IMR-90 (cell line): ENCODE results near the gene DVL1. TPM values are rescaled to one million over a fixed set of nuclear protein-coding genes. Genes with fewer than 3 reads are reported as not detected.

Experiments used
- ATAC-seq: fragments of 200-7000 bp; cut with Tn5 transposase; 2 replicates; pipeline ENCODE4 v1.9.1; 2020; ENCODE audit warnings: low read depth, mild to moderate bottlenecking, moderate library complexity
- BruUV-seq: library from RNA; stranded (reverse); fragments of 400-500 nt; replicated peaks from 2 replicates; lab custom pipeline; 2021; lab: Mats Ljungman, UMichigan
- CTCF ChIA-PET: fragments of 300-600 bp; formaldehyde crosslinking; extraction: SDS; loops from one replicate; lab custom pipeline; 2021; ENCODE audit warnings: antibody characterized with exemption; lab: Yijun Ruan, JAX
- POLR2A ChIA-PET: fragments of 300-600 bp; sonication (Branson Sonifier 250); formaldehyde crosslinking; loops from one replicate; lab custom pipeline; 2022; ENCODE audit warnings: antibody characterized with exemption; ENCODE audit not compliant: unreplicated experiment; lab: Charles Lee
- DNase-seq: peaks from one replicate; pipeline ENCODE4 v3.0.0; 2013
- H2AFZ ChIP-seq: replicated peaks from 2 replicates; pipeline ENCODE3; 2013; ENCODE audit warnings: low read length, mild to moderate bottlenecking; ENCODE audit not compliant: poor library complexity
- H2AK5ac ChIP-seq: 2 replicates; pipeline ENCODE4 v1.6.1; 2013; ENCODE audit warnings: low read depth, low read length, inconsistent platforms
- H2AK9ac ChIP-seq: replicated peaks from 2 replicates; pipeline ENCODE3; 2013; ENCODE audit warnings: mild to moderate bottlenecking, low read depth, low read length, moderate library complexity; ENCODE audit not compliant: poor library complexity
- H2BK120ac ChIP-seq: 2 replicates; pipeline ENCODE4 v1.6.1; 2013; ENCODE audit warnings: low read depth, low read length, inconsistent platforms
- H2BK15ac ChIP-seq: 3 replicates; pipeline ENCODE4 v1.6.1; 2013; ENCODE audit warnings: low read depth, low read length, inconsistent platforms
- H2BK20ac ChIP-seq: 2 replicates; pipeline ENCODE4 v1.6.1; 2013; ENCODE audit warnings: low read depth, mild to moderate bottlenecking, inconsistent platforms, low read length, moderate library complexity
- H2BK5ac ChIP-seq: 2 replicates; pipeline ENCODE4 v1.6.1; 2013; ENCODE audit warnings: mild to moderate bottlenecking, low read depth, low read length, inconsistent platforms; ENCODE audit not compliant: poor library complexity, severe bottlenecking
- H3K14ac ChIP-seq: replicated peaks from 2 replicates; pipeline ENCODE4 v1.6.1; 2013; ENCODE audit warnings: low read depth, low read length, inconsistent platforms
- H3K18ac ChIP-seq: 2 replicates; pipeline ENCODE4 v1.6.1; 2013; ENCODE audit warnings: low read depth, low read length, control low read depth
- H3K23ac ChIP-seq: 2 replicates; pipeline ENCODE4 v1.6.1; 2013; ENCODE audit warnings: low read depth, low read length, inconsistent platforms
- H3K27ac ChIP-seq: 2 replicates; pipeline ENCODE4 v1.5.1; 2013; ENCODE audit warnings: mild to moderate bottlenecking, control low read depth, low read length; ENCODE audit not compliant: insufficient read depth
- H3K27me3 ChIP-seq: 2 replicates; pipeline ENCODE4 v1.6.1; 2013; ENCODE audit warnings: low read length; ENCODE audit not compliant: control insufficient read depth, insufficient read depth
- H3K36me3 ChIP-seq: 2 replicates; pipeline ENCODE4 v1.6.1; 2013; ENCODE audit warnings: low read length, mixed read lengths; ENCODE audit not compliant: control insufficient read depth, insufficient read depth
- H3K4ac ChIP-seq: 2 replicates; pipeline ENCODE4 v1.6.1; 2013; ENCODE audit warnings: low read depth, low read length, inconsistent platforms
- H3K4me1 ChIP-seq: 2 replicates; pipeline ENCODE4 v1.6.1; 2013; ENCODE audit warnings: low read length, mixed read lengths; ENCODE audit not compliant: control insufficient read depth, insufficient read depth
- H3K4me2 ChIP-seq: 2 replicates; pipeline ENCODE4 v1.6.1; 2013; ENCODE audit warnings: low read depth, mild to moderate bottlenecking, control low read depth, low read length, moderate library complexity
- H3K4me3 ChIP-seq: 2 replicates; pipeline ENCODE4 v1.5.1; 2013; ENCODE audit warnings: low read depth, mild to moderate bottlenecking, control low read depth, low read length, moderate library complexity; ENCODE audit not compliant: insufficient read depth
- H3K56ac ChIP-seq: 2 replicates; pipeline ENCODE4 v1.6.1; 2013; ENCODE audit warnings: low read length, inconsistent platforms; ENCODE audit not compliant: insufficient read depth; ENCODE audit errors: extremely low read depth
- H3K79me1 ChIP-seq, 2 experiments: 2 replicates each; pipeline ENCODE4 v1.6.1; 2013; ENCODE audit warnings: low read length in 2 of 2, inconsistent platforms in 1 of 2, low read depth in 1 of 2
- H3K9ac ChIP-seq: 2 replicates; pipeline ENCODE4 v1.6.1; 2013; ENCODE audit warnings: low read depth, low read length, control low read depth
- H3K9me1 ChIP-seq: 2 replicates; pipeline ENCODE4 v1.6.1; 2013; ENCODE audit warnings: low read length, inconsistent platforms; ENCODE audit not compliant: insufficient read depth
- H3K9me3 ChIP-seq: 2 replicates; pipeline ENCODE4 v1.6.1; 2013; ENCODE audit warnings: low read length; ENCODE audit not compliant: control insufficient read depth, insufficient read depth
- H4K20me1 ChIP-seq: 2 replicates; pipeline ENCODE4 v1.6.1; 2013; ENCODE audit warnings: low read length, inconsistent platforms; ENCODE audit not compliant: insufficient read depth
- H4K5ac ChIP-seq: 2 replicates; pipeline ENCODE4 v1.6.1; 2013; ENCODE audit warnings: mild to moderate bottlenecking, low read depth, low read length, control low read depth
- H4K8ac ChIP-seq, 2 experiments: 2 replicates each; pipeline ENCODE4 v1.6.1; 2013; ENCODE audit warnings: low read depth in 2 of 2, low read length in 2 of 2, control low read depth in 1 of 2, inconsistent platforms in 1 of 2
- H4K91ac ChIP-seq: 2 replicates; pipeline ENCODE4 v1.6.1; 2013; ENCODE audit warnings: low read depth, low read length, inconsistent platforms; ENCODE audit not compliant: insufficient read depth
- CTCF ChIP-seq: conservative IDR thresholded peaks from 2 replicates; pipeline ENCODE4 v1.5.1; 2012; ENCODE audit warnings: mild to moderate bottlenecking, low read depth, low read length, improper control_type of control experiment
- ELK1 ChIP-seq: fragments of 150-350 bp; IDR thresholded peaks from 2 replicates; pipeline ENCODE4 v1.6.1; 2016; ENCODE audit warnings: low read depth, mild to moderate bottlenecking, low read length, moderate library complexity, borderline replicate concordance
- MAFK ChIP-seq: IDR thresholded peaks from 2 replicates; pipeline ENCODE4 v1.6.1; 2012; ENCODE audit warnings: low read depth, low read length, improper control_type of control experiment
- RCOR1 ChIP-seq: IDR thresholded peaks from 2 replicates; pipeline ENCODE4 v1.6.1; 2012; ENCODE audit warnings: mild to moderate bottlenecking, low read length, improper control_type of control experiment; ENCODE audit not compliant: insufficient replicate concordance
- RFX5 ChIP-seq: IDR thresholded peaks from 2 replicates; pipeline ENCODE4 v1.8.0; 2012; ENCODE audit warnings: low read depth, mild to moderate bottlenecking, low read length, moderate library complexity
- WGBS, 2 experiments: methylation state at CpG; one replicate each; pipeline versions ENCODE4 v1.1.5 to v1.1.7; 2013; ENCODE audit warnings: missing lambda C conversion rate in 2 of 2; ENCODE audit not compliant: insufficient read length in 1 of 2; ENCODE audit errors: extremely low coverage in 2 of 2; 5-methylcytosine and 5-hydroxymethylcytosine counted together
- dilution Hi-C: fragments of 300-500 bp; cut with HindIII; formaldehyde crosslinking; loops from one replicate; pipeline ENCODE4 v1.14.3; 2018; ENCODE audit warnings: low sequenced_read_pairs; ENCODE audit not compliant: unreplicated experiment
- in situ Hi-C: fragments of 300-500 bp; cut with MboI; formaldehyde crosslinking; loops from 3 replicates; pipeline ENCODE4 v1.14.3; 2019; ENCODE audit warnings: low sequenced_read_pairs, inconsistent platforms, mixed read lengths
- intact Hi-C: fragments of 100-400 bp; cut with micrococcal nuclease; formaldehyde crosslinking; loops from 2 replicates; pipeline ENCODE4 v1.10.0; 2022
- polyA plus RNA-seq, 3 experiments: library from polyadenylated mRNA; depleted of rRNA; stranded (reverse); fragments of >200 nt; gene quantifications; 2 replicates each; pipeline ENCODE4 v1.2.3, GENCODE V29; 2012; ENCODE audit warnings: low replicate concordance in 1 of 3
- total RNA-seq: library from RNA; depleted of rRNA; stranded (reverse); fragments of >200 nt; gene quantifications from 2 replicates; pipeline ENCODE4 v1.2.3, GENCODE V29; 2012

Gene DVL1
- total and polyA plus RNA-seq, 2 of the 4 experiments (the other 2 are of a cell fraction): 27.2 to 35.9 TPM

- Histone ChIP-seq H4K20me1 (peaks cover 26% of the 10 kb centered on the region; the same call in 1 of the 2 replicates), H3K36me3 (peaks cover 62% of the 10 kb centered on the region)
- dilution Hi-C loops: no loop called here
These were observed 44.9 kb upstream of the DVL1 start for GRCh38 chr1:1394116-1394515.

More at GRCh38 chr1:1394116-1394515, 44.9 kb upstream of the DVL1 start:
- no CpG with 5 or more reads among the region's 7 CpGs for WGBS, 2 experiments
- DNase-seq (no peak), ATAC-seq (no peak)
- no peak for TF ChIP-seq RCOR1
- TF ChIP-seq CTCF: no peak
- no peak for TF ChIP-seq ELK1
- TF ChIP-seq MAFK: no peak
- no peak for TF ChIP-seq RFX5
- Histone ChIP-seq H2BK20ac (no peak overlapping the region), H4K8ac (no peak overlapping the region), H4K5ac (no peak overlapping the region), H2BK120ac (no peak overlapping the region), H2AK9ac (no peak overlapping the region), H3K79me1 (peaks cover 16 to 58% of the 10 kb centered on the region in 2 experiments), H3K4me1 (peaks cover 5% of the 10 kb centered on the region; the same call in 1 of the 2 replicates), H3K18ac (no peak overlapping the region), H3K14ac (no peak overlapping the region), H3K9me3 (no peaks in the 10 kb centered on the region), H3K23ac (no peak overlapping the region), H3K27ac (no peak overlapping the region), H3K4ac (no peak overlapping the region), H3K9me1 (no peaks in the 10 kb centered on the region), H2AK5ac (no peak overlapping the region), H3K4me2 (no peak overlapping the region), H4K91ac (no peak overlapping the region), H2BK15ac (no peak overlapping the region), H3K56ac (no peak overlapping the region), H2AFZ (no peak overlapping the region), H3K9ac (no peak overlapping the region), H3K4me3 (no peak overlapping the region), H3K27me3 (no peaks in the 10 kb centered on the region), H2BK5ac (no peak overlapping the region)
- ChIA-PET CTCF (no interaction called here), POLR2A (no interaction called here)
- intact Hi-C loops (no loop called here), in situ Hi-C loops (no loop called here)
- BruUV-seq: no TSS peak
